IPS DF 4.7 (cell line): Measurements from ENCODE around the gene AGK.
"Not testable (repeated sequence)": the region's sequence is repeated elsewhere in the genome, so short reads cannot be mapped to it uniquely, and the experiment has no call there.

Source experiments
- DNase-seq: peaks from one replicate; pipeline ENCODE4 v3.0.0-alpha.2; 2013; ENCODE audit warnings: low spot score; ENCODE audit errors: extremely low read depth

AGK gene

DNA sequence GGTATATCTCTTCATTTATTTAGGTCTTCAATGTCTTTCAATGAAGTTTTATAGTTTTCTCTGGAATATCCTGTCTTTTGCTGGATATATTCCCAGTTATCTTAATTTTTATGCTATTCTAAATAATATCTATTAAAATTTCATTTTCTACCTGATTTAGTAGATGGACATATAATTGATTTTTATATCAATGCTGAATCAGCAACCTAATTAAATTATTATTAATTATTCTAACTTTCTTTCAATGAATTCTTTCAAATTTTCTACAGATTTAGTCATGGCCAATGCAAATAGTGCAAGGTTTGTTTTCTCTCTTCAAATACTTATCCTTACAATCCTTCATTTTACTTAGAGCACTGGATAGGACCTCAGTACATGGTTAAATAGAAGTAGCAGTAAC lies 94.0 kb downstream of the AGK start:
- DNase-seq = no peak

DNA sequence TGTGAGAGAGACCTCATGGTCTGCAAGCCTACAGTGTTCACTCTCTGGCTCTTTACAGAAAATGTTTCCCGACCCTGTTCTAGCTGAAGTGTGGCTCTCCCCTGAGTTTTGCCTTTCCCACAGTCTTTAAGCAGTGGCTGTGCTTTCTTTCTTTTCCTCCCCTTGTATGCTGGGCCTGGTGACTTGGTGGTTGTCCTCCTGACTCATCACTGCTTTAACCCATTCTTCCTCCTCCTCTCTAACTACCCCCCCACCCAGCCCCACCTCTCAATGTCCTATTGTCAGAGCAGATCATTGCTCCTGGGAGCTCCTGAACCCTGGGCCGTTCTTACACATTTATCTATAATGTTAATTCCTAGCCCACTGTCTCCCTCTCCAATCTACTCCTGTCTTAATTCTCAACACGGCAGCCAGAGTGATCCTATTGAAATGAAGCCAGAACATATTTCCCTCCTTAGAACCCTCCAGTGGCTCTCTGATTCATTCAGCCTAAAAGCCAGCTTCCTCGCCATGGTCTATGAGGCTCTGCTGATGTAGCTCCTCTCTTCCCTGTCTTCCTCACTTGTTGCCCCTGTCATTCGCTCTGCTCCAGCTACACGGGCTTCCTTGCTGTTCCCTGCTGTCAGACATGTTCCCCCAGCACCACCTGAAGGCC lies 95.7 kb downstream of the AGK start:
- no peak for DNase-seq

GRCh38 chr7:141647701-141648100 lies 96.5 kb downstream of the AGK start:
- DNase-seq = not testable (repeated sequence)

GRCh38 chr7:141648276-141649114 lies 97.3 kb downstream of the AGK start:
- DNase-seq = no peak

GRCh38 chr7:141649137-141649864 lies 98.1 kb downstream of the AGK start:
- DNase-seq = no peak

- no peak for DNase-seq
Observed at GRCh38 chr7:141649865-141650634, 98.8 kb downstream of the AGK start.

DNA sequence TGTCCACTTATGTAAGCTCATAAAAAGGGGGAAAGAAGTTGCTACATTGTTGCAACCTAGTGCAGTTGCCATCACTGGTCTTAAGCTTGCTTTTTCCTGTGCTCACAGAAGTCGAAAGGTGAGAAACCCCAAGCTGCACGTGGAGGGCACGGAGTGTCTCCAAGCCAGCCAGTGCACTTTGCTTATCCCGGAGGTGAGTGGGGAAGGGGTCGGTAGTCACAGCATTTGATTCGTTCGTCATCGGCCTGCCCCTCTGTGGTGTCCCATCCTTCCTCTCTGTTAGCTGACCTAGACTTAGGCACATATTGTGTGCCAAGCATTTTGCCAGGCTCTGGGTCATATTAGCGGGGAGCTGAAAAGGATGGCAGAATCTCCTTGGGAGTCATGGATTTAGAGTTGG lies 100.2 kb downstream of the AGK start:
- no peak for DNase-seq

DNA sequence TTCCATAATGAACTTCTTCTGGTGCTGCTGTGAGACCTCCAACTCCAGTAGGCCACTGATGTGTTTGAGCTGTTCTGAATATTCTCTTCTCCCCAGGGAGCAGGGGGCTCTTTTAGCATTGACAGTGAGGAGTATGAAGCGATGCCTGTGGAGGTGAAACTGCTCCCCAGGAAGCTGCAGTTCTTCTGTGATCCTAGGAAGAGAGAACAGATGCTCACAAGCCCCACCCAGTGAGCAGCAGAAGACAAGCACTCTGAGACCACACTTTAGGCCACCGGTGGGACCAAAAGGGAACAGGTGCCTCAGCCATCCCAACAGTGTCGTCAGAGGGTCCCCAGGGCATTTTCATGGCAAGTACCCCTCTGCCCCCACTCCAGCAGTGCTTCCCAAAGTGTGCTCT lies 101.5 kb downstream of the AGK start:
- DNase-seq = no peak

GRCh38 chr7:141654551-141654950 lies 103.3 kb downstream of the AGK start:
- DNase-seq = peak; percentile 72

DNA sequence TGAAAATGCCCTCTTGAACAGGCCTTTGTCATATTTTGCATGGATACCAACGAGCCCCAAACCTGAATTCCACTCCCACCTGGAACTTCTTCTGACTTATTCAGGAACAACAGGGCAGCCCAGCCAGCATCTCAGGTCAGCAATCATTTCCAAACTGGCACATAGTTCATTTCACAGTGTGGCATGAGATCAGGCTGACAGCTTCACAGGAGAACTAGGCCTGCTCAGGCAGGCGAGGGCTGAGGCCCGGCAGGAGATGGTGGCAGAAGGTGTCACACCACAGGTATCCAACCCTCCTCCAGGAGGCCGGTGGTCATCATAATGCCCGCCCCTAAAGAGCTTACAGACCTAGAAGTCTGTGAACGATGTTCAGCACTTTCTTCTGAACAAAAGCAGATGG lies 108.3 kb downstream of the AGK start:
- DNase-seq = no peak

DNA sequence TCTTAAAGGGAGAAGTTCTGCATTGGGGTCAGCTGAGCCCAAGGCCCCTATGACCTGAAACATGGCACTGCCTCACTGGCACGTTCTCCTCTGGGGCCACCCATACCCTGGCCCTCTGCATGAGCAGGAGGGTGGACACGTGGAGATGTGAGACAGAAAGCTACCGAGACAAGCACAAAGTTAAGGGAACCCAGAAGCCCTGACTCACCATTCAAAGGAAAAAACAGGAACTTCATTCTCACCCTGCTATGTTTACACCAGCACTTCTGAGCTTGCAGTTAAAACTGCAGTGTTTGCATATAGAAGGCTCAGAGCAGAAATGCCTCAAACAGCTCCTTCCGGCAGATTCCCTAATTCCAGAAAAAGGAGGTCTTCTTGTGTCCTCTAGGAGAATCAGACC lies 109.0 kb downstream of the AGK start:
- DNase-seq = no peak

- DNase-seq = no peak
Observed at GRCh38 chr7:141663081-141663849, 112.1 kb downstream of the AGK start.

- DNase-seq = no peak
Observed at GRCh38 chr7:141664450-141664849, 113.2 kb downstream of the AGK start.

DNA sequence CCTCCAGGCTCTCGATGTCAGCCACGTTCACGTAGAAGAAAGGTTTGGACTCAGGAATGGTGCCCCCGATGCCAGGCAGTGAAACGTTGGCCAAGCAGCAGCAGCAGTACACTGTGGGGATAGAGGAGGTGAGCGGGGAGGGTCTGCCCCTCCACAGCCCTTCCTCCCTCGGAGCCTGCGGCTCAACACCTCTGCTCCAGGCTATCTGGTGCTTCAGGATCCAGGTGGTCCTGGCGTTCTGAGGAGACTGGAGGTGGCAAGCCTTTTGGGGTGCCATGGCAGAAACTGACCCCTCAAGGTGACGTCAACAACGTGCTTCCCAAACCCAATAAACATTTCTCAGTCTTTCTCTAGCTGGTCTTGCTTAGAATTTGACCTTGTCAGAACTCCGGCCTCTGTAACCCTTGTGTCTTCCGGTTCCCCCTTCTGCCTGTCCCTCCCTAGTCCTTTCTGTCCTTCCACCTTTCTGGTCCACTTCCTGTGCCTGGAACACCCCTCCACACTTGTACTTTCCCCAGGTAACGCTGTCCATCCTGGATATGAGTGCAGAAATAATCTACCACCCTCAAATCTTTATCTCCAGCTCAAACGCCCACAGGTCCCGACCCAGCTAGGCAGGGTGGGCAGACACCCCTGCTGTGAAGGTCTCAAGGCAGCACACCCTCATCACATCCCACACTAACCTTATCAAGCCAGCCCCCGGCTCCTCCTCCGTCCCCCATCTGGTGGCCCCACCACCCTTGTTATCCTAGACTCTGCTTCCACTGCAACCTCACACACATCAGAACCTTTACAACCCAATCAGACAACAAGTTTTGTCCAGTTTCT lies 114.2 kb downstream of the AGK start:
- no peak for DNase-seq

GRCh38 chr7:141666071-141666470 lies 114.9 kb downstream of the AGK start:
- no peak for DNase-seq

GRCh38 chr7:141668853-141669252 lies 117.6 kb downstream of the AGK start:
- DNase-seq = no peak

DNA sequence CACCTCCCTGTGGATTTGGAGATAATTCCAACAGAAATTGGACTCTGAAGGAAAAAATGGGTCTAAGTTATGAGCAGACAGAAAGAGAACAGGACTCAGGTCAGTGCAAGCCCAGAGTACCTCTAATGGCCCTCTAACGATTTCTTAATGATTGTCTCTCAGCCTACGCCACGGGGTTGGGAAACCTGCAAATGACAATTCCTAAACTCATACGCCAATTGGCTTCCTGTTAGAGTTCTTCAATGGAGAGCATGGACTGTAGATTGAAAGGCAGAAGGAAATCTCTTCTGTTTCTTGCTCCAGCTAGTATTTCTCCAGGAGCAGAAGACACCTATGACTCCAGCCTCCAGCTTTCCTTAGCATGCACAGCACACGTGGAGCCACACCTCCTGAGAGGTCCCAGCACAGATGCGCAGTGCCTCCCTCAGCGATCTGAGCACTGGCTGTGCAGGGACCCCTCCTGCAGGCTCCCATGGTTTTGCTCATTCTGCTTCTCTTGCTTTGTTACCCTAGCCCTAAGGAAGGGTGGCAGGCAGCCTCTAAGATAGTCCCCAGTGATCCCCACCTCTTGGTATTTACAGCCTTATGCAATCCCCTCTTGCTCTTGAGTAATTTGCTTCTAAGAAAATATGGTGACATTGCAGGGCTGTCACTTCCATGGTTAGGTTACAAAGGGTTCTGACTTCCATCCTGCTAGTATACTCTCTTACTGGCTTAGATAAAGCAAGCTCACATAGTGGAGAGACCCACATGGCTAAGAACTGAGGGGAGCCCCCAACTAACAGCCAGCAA lies 120.7 kb downstream of the AGK start:
- no peak for DNase-seq

- no peak for DNase-seq
Observed at GRCh38 chr7:141673346-141673745, 122.1 kb downstream of the AGK start.

GRCh38 chr7:141674171-141674671 lies 123.0 kb downstream of the AGK start:
- DNase-seq = peak; percentile 25
